Natural killer cell (primary cell): ENCODE results near the gene TRIB2. TPM values are rescaled to one million over a fixed set of nuclear protein-coding genes. Genes with fewer than 3 reads are reported as not detected.

ENCODE experiments used
- ATAC-seq, 3 donors: fragments of 150-1000 bp in 2 of 3; fragments of 200-7000 bp in 1 of 3; cut with Tn5 transposase; 1 replicate in 1 of 3; 2 replicates in 2 of 3; pipeline ENCODE4 v1.10.0; 2021; ENCODE audit warnings: mild to moderate bottlenecking in 2 of 3, moderate library complexity in 2 of 3
- DNase-seq, 2 donors: peaks; one replicate each; pipeline versions ENCODE4 v3.0.0 to v3.0.0-alpha.2; 2013 to 2021; ENCODE audit warnings: mixed read lengths in 1 of 2
- H3K27ac ChIP-seq: one replicate; pipeline ENCODE4 v1.5.1; 2013; ENCODE audit warnings: mild to moderate bottlenecking, low read length
- H3K27me3 ChIP-seq: one replicate; pipeline ENCODE4 v1.6.1; 2013; ENCODE audit warnings: low read length; ENCODE audit not compliant: control insufficient read depth, insufficient read depth
- H3K36me3 ChIP-seq: one replicate; pipeline ENCODE4 v1.6.1; 2013; ENCODE audit warnings: low read length; ENCODE audit not compliant: control insufficient read depth, insufficient read depth
- H3K4me1 ChIP-seq: one replicate; pipeline ENCODE4 v1.6.1; 2013; ENCODE audit warnings: low read length; ENCODE audit not compliant: control insufficient read depth, insufficient read depth
- H3K4me3 ChIP-seq: one replicate; pipeline ENCODE4 v1.5.1; 2013; ENCODE audit warnings: low read length
- H3K9me3 ChIP-seq: one replicate; pipeline ENCODE4 v1.6.1; 2013; ENCODE audit warnings: low read length; ENCODE audit not compliant: control insufficient read depth, insufficient read depth
- H3K27ac Mint-ChIP-seq, 2 donors: one replicate each; pipeline ENCODE4 v1.8.0; 2022; ENCODE audit warnings: mild to moderate bottlenecking in 2 of 2, mixed read lengths in 2 of 2, moderate library complexity in 1 of 2
- H3K27me3 Mint-ChIP-seq, 2 donors: one replicate each; pipeline ENCODE4 v1.8.0; 2022; ENCODE audit warnings: low read depth in 2 of 2, mixed read lengths in 2 of 2
- H3K36me3 Mint-ChIP-seq: one replicate; pipeline ENCODE4 v1.8.0; 2022; ENCODE audit warnings: mixed read lengths
- H3K4me1 Mint-ChIP-seq, 2 donors: one replicate each; pipeline ENCODE4 v1.8.0; 2022; ENCODE audit warnings: mixed read lengths in 2 of 2
- H3K4me3 Mint-ChIP-seq: one replicate; pipeline ENCODE4 v1.8.0; 2022; ENCODE audit warnings: mild to moderate bottlenecking, moderate library complexity, mixed read lengths
- H3K9me3 Mint-ChIP-seq, 2 donors: one replicate each; pipeline ENCODE4 v1.8.0; 2022; ENCODE audit warnings: mixed read lengths in 2 of 2
- WGBS: methylation state at CpG from one replicate; pipeline ENCODE4 v1.1.7; 2013; ENCODE audit warnings: missing lambda C conversion rate; ENCODE audit not compliant: insufficient coverage; 5-methylcytosine and 5-hydroxymethylcytosine counted together
- intact Hi-C: fragments of 100-400 bp; cut with micrococcal nuclease; formaldehyde crosslinking; loops from one replicate; pipeline ENCODE4 v1.14.2; 2022
- total RNA-seq, 4 donors: library from RNA; stranded (reverse); fragments of 120-200 nt in 1 of 4; gene quantifications; one replicate each; pipeline versions ENCODE4 v1.2.3 to v1.2.4, GENCODE V29; 2013 to 2022
- TF ChIP-seq, protein P1 (sequence below): fragments of 200-600 bp; IDR thresholded peaks from one replicate; pipeline ENCODE4 v1.8.0; 2022; ENCODE audit warnings: antibody characterized with exemption

The TRIB2 gene
- total RNA-seq, 3 donors from 2014 or later (not counting 1 experiment from before 2014, with no cell fraction given): 68.1 to 87.4 (median 84.5) TPM

- H3K4me3 ChIP-seq: peak overlapping the region; percentile 82
- ATAC-seq: no peak
- Mint-ChIP-seq H3K9me3 (no peaks in the 10 kb centered on the region), H3K36me3 (peaks cover 2% of the 10 kb centered on the region), H3K27ac (peak overlapping the region; percentile 96 to 98), H3K4me3 (peak overlapping the region; percentile 99), H3K27me3 (no peaks in the 10 kb centered on the region), H3K4me1 (peaks cover 82 to 87% of the 10 kb centered on the region in 2 donors)
- H3K27me3 ChIP-seq: no peaks in the 10 kb centered on the region
- intact Hi-C loops: loop anchor here (5.0 to 10.0 kb wide), 11 partner anchors 132 to 967 kb away; no protein-coding TSS in a partner anchor
- no peaks in the 10 kb centered on the region for H3K9me3 ChIP-seq
- DNase-seq: no peak
- 42% methylated on average over 6 of the region's 9 CpGs for WGBS
- peaks cover 36% of the 10 kb centered on the region for H3K4me1 ChIP-seq
- H3K36me3 ChIP-seq: peaks cover 15% of the 10 kb centered on the region
- TF ChIP-seq, protein P1, sequence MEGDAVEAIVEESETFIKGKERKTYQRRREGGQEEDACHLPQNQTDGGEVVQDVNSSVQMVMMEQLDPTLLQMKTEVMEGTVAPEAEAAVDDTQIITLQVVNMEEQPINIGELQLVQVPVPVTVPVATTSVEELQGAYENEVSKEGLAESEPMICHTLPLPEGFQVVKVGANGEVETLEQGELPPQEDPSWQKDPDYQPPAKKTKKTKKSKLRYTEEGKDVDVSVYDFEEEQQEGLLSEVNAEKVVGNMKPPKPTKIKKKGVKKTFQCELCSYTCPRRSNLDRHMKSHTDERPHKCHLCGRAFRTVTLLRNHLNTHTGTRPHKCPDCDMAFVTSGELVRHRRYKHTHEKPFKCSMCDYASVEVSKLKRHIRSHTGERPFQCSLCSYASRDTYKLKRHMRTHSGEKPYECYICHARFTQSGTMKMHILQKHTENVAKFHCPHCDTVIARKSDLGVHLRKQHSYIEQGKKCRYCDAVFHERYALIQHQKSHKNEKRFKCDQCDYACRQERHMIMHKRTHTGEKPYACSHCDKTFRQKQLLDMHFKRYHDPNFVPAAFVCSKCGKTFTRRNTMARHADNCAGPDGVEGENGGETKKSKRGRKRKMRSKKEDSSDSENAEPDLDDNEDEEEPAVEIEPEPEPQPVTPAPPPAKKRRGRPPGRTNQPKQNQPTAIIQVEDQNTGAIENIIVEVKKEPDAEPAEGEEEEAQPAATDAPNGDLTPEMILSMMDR: no peak
- peak overlapping the region; percentile 79 for H3K27ac ChIP-seq
Observed at GRCh38 chr2:12719400-12720277, 2.9 kb downstream of the TRIB2 start.

DNA sequence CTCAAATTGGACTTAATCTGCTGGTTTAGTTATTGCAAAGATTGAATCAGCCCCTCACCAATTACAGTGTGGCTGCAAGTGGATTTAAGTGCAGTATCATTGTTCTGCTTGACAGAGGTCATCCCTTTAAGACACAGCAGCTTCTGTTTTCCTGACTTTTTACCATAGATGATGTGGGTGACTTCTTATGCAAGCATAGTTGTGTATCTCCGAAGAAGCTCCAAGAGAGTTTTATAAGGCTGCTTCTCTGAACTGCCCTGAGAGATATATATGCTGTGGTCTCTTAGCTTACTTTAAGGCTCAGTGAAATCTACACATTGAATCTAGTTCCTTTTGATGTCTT is 3.5 kb downstream of the TRIB2 start:
- H3K27me3 Mint-ChIP-seq: no peaks in the 10 kb centered on the region
- peaks cover 8% of the 10 kb centered on the region for H3K36me3 Mint-ChIP-seq
- TF ChIP-seq, protein P1: no peak
- H3K27me3 ChIP-seq: no peaks in the 10 kb centered on the region
- H3K27ac Mint-ChIP-seq: peak overlapping the region; percentile 96 to 98
- peak overlapping the region; percentile 82 for H3K4me3 ChIP-seq
- 25% methylated on average over 1 of the region's 1 CpG for WGBS
- peaks cover 82 to 87% of the 10 kb centered on the region in 2 donors for H3K4me1 Mint-ChIP-seq
- DNase-seq (no peak), ATAC-seq (no peak)
- H3K4me3 Mint-ChIP-seq: peak overlapping the region; percentile 99
- no peaks in the 10 kb centered on the region for H3K9me3 ChIP-seq
- intact Hi-C loops: no loop called here
- peaks cover 38% of the 10 kb centered on the region for H3K4me1 ChIP-seq
- no peaks in the 10 kb centered on the region for H3K9me3 Mint-ChIP-seq
- peaks cover 20% of the 10 kb centered on the region for H3K36me3 ChIP-seq
- no peak overlapping the region for H3K27ac ChIP-seq

DNA sequence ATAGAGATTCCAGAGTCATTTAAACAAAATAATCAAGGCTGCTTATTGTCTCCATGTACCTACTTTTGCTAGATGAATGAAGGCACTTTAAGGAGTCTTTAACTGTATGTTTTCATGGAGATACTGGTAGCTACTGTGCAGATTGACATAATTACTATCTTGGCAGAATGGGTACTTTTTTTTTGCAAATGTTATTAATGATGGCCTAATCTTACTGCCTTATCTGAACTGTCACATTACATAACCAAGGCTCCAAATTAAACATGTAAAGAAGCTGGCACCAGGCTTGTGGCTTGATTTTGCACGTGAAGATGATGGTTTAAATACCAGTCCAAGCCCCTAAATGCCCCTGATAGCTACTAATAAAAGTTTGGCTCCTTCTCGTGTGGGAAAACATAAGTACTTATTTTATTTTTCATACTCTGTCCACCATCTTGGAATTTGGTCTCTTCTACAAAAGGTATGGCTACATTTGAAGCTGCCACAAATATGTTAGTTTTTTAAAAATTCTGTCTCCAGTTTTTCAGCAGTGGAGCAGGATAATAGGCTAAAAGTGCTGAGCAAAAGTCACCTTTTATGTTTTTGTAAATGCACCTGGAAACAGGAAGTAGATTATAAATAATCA is 4.1 kb downstream of the TRIB2 start:
- H3K27ac Mint-ChIP-seq: peak overlapping the region; percentile 96 to 98
- ATAC-seq (no peak), DNase-seq (no peak)
- TF ChIP-seq, protein P1: no peak
- no peaks in the 10 kb centered on the region for H3K27me3 Mint-ChIP-seq
- peaks cover 82 to 87% of the 10 kb centered on the region in 2 donors for H3K4me1 Mint-ChIP-seq
- Histone ChIP-seq H3K27me3 (no peaks in the 10 kb centered on the region), H3K36me3 (peaks cover 26% of the 10 kb centered on the region), H3K27ac (peak overlapping the region; percentile 1), H3K9me3 (no peaks in the 10 kb centered on the region), H3K4me3 (peak overlapping the region; percentile 82), H3K4me1 (peaks cover 38% of the 10 kb centered on the region)
- intact Hi-C loops: no loop called here
- WGBS: 26% methylated on average over 2 of the region's 2 CpGs
- H3K9me3 Mint-ChIP-seq: no peaks in the 10 kb centered on the region
- H3K4me3 Mint-ChIP-seq: peak overlapping the region; percentile 99
- H3K36me3 Mint-ChIP-seq: peaks cover 9% of the 10 kb centered on the region
